Caco-2 (cell line): ENCODE measurements around the gene ACO1. TPM values are rescaled to one million over a fixed set of nuclear protein-coding genes. Genes with fewer than 3 reads are reported as not detected.

Experiments used
- BruUV-seq: library from RNA; stranded (reverse); fragments of 400-500 nt; replicated peaks from 2 replicates; lab custom pipeline; 2021; lab: Mats Ljungman, UMichigan
- CTCF ChIA-PET: fragments of 300-600 bp; sonication (Branson Sonifier 250); formaldehyde crosslinking; loops from one replicate; lab custom pipeline; 2022; ENCODE audit warnings: antibody characterized with exemption; lab: Charles Lee
- POLR2A ChIA-PET: fragments of 300-600 bp; sonication (Branson Sonifier 250); formaldehyde crosslinking; loops from one replicate; lab custom pipeline; 2022; ENCODE audit warnings: antibody characterized with exemption; lab: Charles Lee
- DNase-seq, 2 experiments: peaks; one replicate each; pipeline versions ENCODE4 v3.0.0 to v3.0.0-alpha.2; 2020 to 2022
- H3K27me3 ChIP-seq: replicated peaks from 2 replicates; pipeline ENCODE4 v1.6.0; 2011; ENCODE audit warnings: low read length; ENCODE audit not compliant: control insufficient read depth, insufficient read depth
- H3K36me3 ChIP-seq: 2 replicates; pipeline ENCODE4 v1.5.1; 2011; ENCODE audit warnings: low read length; ENCODE audit not compliant: control insufficient read depth, insufficient read depth
- H3K4me1 ChIP-seq: fragments of 250-450 bp; sonication (Bioruptor Pico); 2 replicates; pipeline ENCODE4 v1.5.1; 2020; ENCODE audit warnings: mild to moderate bottlenecking
- H3K4me3 ChIP-seq: 2 replicates; pipeline ENCODE4 v1.5.1; 2011; ENCODE audit warnings: low read depth, mild to moderate bottlenecking, control low read depth, low read length
- H3K9me3 ChIP-seq: fragments of 250-450 bp; sonication (Bioruptor Pico); 2 replicates; pipeline ENCODE4 v1.5.1; 2020; ENCODE audit warnings: mild to moderate bottlenecking, moderate library complexity
- H3K27ac Mint-ChIP-seq: one replicate; pipeline ENCODE4 v1.8.0; 2022; ENCODE audit warnings: mixed read lengths; ENCODE audit not compliant: unreplicated experiment
- H3K27me3 Mint-ChIP-seq: one replicate; pipeline ENCODE4 v1.8.0; 2022; ENCODE audit warnings: mixed read lengths; ENCODE audit not compliant: insufficient read depth, unreplicated experiment
- H3K36me3 Mint-ChIP-seq: one replicate; pipeline ENCODE4 v1.8.0; 2022; ENCODE audit warnings: mild to moderate bottlenecking, mixed read lengths; ENCODE audit not compliant: insufficient read depth, unreplicated experiment
- H3K4me1 Mint-ChIP-seq: one replicate; pipeline ENCODE4 v1.8.0; 2022; ENCODE audit warnings: low read depth, mixed read lengths; ENCODE audit not compliant: unreplicated experiment
- H3K4me3 Mint-ChIP-seq: one replicate; pipeline ENCODE4 v1.8.0; 2022; ENCODE audit warnings: mild to moderate bottlenecking, moderate library complexity, mixed read lengths; ENCODE audit not compliant: unreplicated experiment
- H3K9me3 Mint-ChIP-seq: one replicate; pipeline ENCODE4 v1.8.0; 2022; ENCODE audit warnings: mixed read lengths; ENCODE audit not compliant: unreplicated experiment
- CTCF ChIP-seq, 2 experiments: fragments of 200-600 bp in 1 of 2; IDR thresholded peaks; 1 replicate in 1 of 2; 2 replicates in 1 of 2; pipeline versions ENCODE4 v1.5.1 to v1.8.0; 2011 to 2022; ENCODE audit warnings: antibody characterized with exemption in 1 of 2, control low read depth in 1 of 2, inconsistent platforms in 1 of 2, low read depth in 1 of 2, low read length in 1 of 2, mild to moderate bottlenecking in 1 of 2, moderate library complexity in 1 of 2; ENCODE audit not compliant: insufficient read depth in 1 of 2, severe bottlenecking in 1 of 2, unreplicated experiment in 1 of 2
- intact Hi-C: fragments of 100-400 bp; cut with micrococcal nuclease; formaldehyde crosslinking; loops from one replicate; pipeline ENCODE4 v1.10.0; 2022; ENCODE audit not compliant: unreplicated experiment
- total RNA-seq: library from RNA; stranded (reverse); gene quantifications from 2 replicates; pipeline ENCODE4 v1.2.3, GENCODE V29; 2022

ACO1 gene
- total RNA-seq, 1 experiment from 2014 or later = 54.7 TPM

- no peaks in the 10 kb centered on the region for H3K4me1 Mint-ChIP-seq
- Histone ChIP-seq H3K4me1 (no peaks in the 10 kb centered on the region), H3K36me3 (peaks cover 1% of the 10 kb centered on the region; the same call in 1 of the 2 replicates), H3K9me3 (no peaks in the 10 kb centered on the region), H3K4me3 (no peak overlapping the region), H3K27me3 (no peaks in the 10 kb centered on the region)
- no peaks in the 10 kb centered on the region for H3K27me3 Mint-ChIP-seq
- H3K27ac Mint-ChIP-seq = no peak overlapping the region
- BruUV-seq = no TSS peak
- H3K9me3 Mint-ChIP-seq = no peaks in the 10 kb centered on the region
- no peak overlapping the region for H3K4me3 Mint-ChIP-seq
- TF ChIP-seq CTCF (IDR thresholded peaks at IDR 0.05; ENCODE audit: insufficient read depth in 1 of 2, low read depth in 1 of 2, low read length in 1 of 2, severe bottlenecking in 1 of 2, unreplicated experiment in 1 of 2) = no peak
- intact Hi-C loops = no loop called here
- H3K36me3 Mint-ChIP-seq = peaks cover 36% of the 10 kb centered on the region
- CTCF ChIA-PET = no interaction called here
- no peak for DNase-seq
- POLR2A ChIA-PET = no interaction called here
Observed at GRCh38 chr9:32412440-32412839, 28.0 kb downstream of the ACO1 start.

- Histone ChIP-seq H3K27me3 (no peaks in the 10 kb centered on the region), H3K36me3 (no peaks in the 10 kb centered on the region), H3K4me3 (no peak overlapping the region), H3K9me3 (no peaks in the 10 kb centered on the region), H3K4me1 (no peaks in the 10 kb centered on the region)
- TF ChIP-seq CTCF (IDR thresholded peaks at IDR 0.05; ENCODE audit: insufficient read depth in 1 of 2, low read depth in 1 of 2, low read length in 1 of 2, severe bottlenecking in 1 of 2, unreplicated experiment in 1 of 2) = no peak
- intact Hi-C loops = no loop called here
- POLR2A ChIA-PET = no interaction called here
- DNase-seq = no peak
- H3K4me3 Mint-ChIP-seq = no peak overlapping the region
- no peaks in the 10 kb centered on the region for H3K4me1 Mint-ChIP-seq
- H3K27me3 Mint-ChIP-seq = no peaks in the 10 kb centered on the region
- no peak overlapping the region for H3K27ac Mint-ChIP-seq
- H3K9me3 Mint-ChIP-seq = no peaks in the 10 kb centered on the region
- CTCF ChIA-PET = interaction anchor here (0.9 to 1.0 kb wide), 2 partner anchors 18 to 29 kb away, joined by 3 read pairs; partner anchors contain the start of gene ACO1
- no TSS peak for BruUV-seq
- H3K36me3 Mint-ChIP-seq = peaks cover 40% of the 10 kb centered on the region
Observed at GRCh38 chr9:32413424-32413823, 29.0 kb downstream of the ACO1 start.

- H3K4me1 ChIP-seq = no peaks in the 10 kb centered on the region
- ChIA-PET CTCF (no interaction called here), POLR2A (interaction anchor here (0.6 kb wide), 1 partner anchor 25 kb away, joined by 3 read pairs; no protein-coding TSS in a partner anchor)
- no peak for TF ChIP-seq CTCF (IDR thresholded peaks at IDR 0.05; ENCODE audit: insufficient read depth in 1 of 2, low read depth in 1 of 2, low read length in 1 of 2, severe bottlenecking in 1 of 2, unreplicated experiment in 1 of 2)
- H3K9me3 ChIP-seq = no peaks in the 10 kb centered on the region
- H3K4me3 ChIP-seq = no peak overlapping the region
- H3K4me3 Mint-ChIP-seq = no peak overlapping the region
- H3K36me3 ChIP-seq = no peaks in the 10 kb centered on the region
- no TSS peak for BruUV-seq
- H3K27ac Mint-ChIP-seq = no peak overlapping the region
- no peaks in the 10 kb centered on the region for H3K9me3 Mint-ChIP-seq
- H3K4me1 Mint-ChIP-seq = no peaks in the 10 kb centered on the region
- intact Hi-C loops = no loop called here
- DNase-seq = no peak
- H3K36me3 Mint-ChIP-seq = peaks cover 26% of the 10 kb centered on the region
- no peaks in the 10 kb centered on the region for H3K27me3 Mint-ChIP-seq
- no peaks in the 10 kb centered on the region for H3K27me3 ChIP-seq
Observed at GRCh38 chr9:32414856-32415255, 30.4 kb downstream of the ACO1 start.
